T-helper 2 cell treated with Interferon-gamma antibody and Interleukin-4, amounts not matched to agents 5 μg/mL and 100 μg/mL, for 36 hours (primary cell): ENCODE results near the gene NF1.
"Not testable (repeated sequence)": the region's sequence is repeated elsewhere in the genome, so short reads cannot be mapped to it uniquely, and the experiment has no call there.

Experiments
- DNase-seq: peaks from one replicate; pipeline ENCODE4 v3.0.0; 2021; ENCODE audit warnings: low spot score
- H3K27ac Mint-ChIP-seq: one replicate; pipeline ENCODE4 v1.8.0; 2021; ENCODE audit warnings: mild to moderate bottlenecking, mixed read lengths
- H3K27me3 Mint-ChIP-seq: one replicate; pipeline ENCODE4 v1.8.0; 2021; ENCODE audit warnings: low read depth, mixed read lengths
- H3K36me3 Mint-ChIP-seq: one replicate; pipeline ENCODE4 v1.8.0; 2021; ENCODE audit warnings: low read depth, mixed read lengths
- H3K4me1 Mint-ChIP-seq: one replicate; pipeline ENCODE4 v1.8.0; 2021; ENCODE audit warnings: low read depth, mixed read lengths
- H3K4me3 Mint-ChIP-seq: one replicate; pipeline ENCODE4 v1.8.0; 2022; ENCODE audit warnings: mild to moderate bottlenecking, moderate library complexity, mixed read lengths
- H3K9me3 Mint-ChIP-seq: one replicate; pipeline ENCODE4 v1.8.0; 2021; ENCODE audit warnings: mixed read lengths

NF1 gene

GRCh38 chr17:31279401-31279800 lies 184.6 kb downstream of the NF1 start:
- Mint-ChIP-seq H3K27ac (no peak overlapping the region), H3K4me1 (peaks cover 2% of the 10 kb centered on the region), H3K9me3 (no peaks in the 10 kb centered on the region), H3K27me3 (no peaks in the 10 kb centered on the region), H3K4me3 (no peak overlapping the region), H3K36me3 (peaks cover 9% of the 10 kb centered on the region)
- no peak for DNase-seq

GRCh38 chr17:31281061-31281460 lies 186.3 kb downstream of the NF1 start:
- Mint-ChIP-seq H3K27me3 (no peaks in the 10 kb centered on the region), H3K36me3 (peaks cover 7% of the 10 kb centered on the region), H3K9me3 (no peaks in the 10 kb centered on the region), H3K27ac (no peak overlapping the region), H3K4me1 (no peaks in the 10 kb centered on the region), H3K4me3 (no peak overlapping the region)
- DNase-seq: no peak

- Mint-ChIP-seq H3K36me3 (peaks cover 13% of the 10 kb centered on the region), H3K27me3 (no peaks in the 10 kb centered on the region), H3K9me3 (no peaks in the 10 kb centered on the region), H3K27ac (no peak overlapping the region), H3K4me3 (no peak overlapping the region), H3K4me1 (peaks cover 2% of the 10 kb centered on the region)
- no peak for DNase-seq
These were observed 189.1 kb downstream of the NF1 start for GRCh38 chr17:31283841-31284240.

- Mint-ChIP-seq H3K27ac (no peak overlapping the region), H3K36me3 (peaks cover 13% of the 10 kb centered on the region), H3K27me3 (no peaks in the 10 kb centered on the region)
These were observed 191.8 kb downstream of the NF1 start for GRCh38 chr17:31286587-31286986.

GRCh38 chr17:31287932-31288331 lies 193.2 kb downstream of the NF1 start:
- peaks cover 10% of the 10 kb centered on the region for H3K36me3 Mint-ChIP-seq
- not testable (repeated sequence) for H3K4me1 Mint-ChIP-seq, H3K9me3 Mint-ChIP-seq, H3K27me3 Mint-ChIP-seq, H3K4me3 Mint-ChIP-seq, H3K27ac Mint-ChIP-seq, DNase-seq

More at GRCh38 chr17:31286587-31286986, 191.8 kb downstream of the NF1 start:
- H3K4me1 Mint-ChIP-seq: peaks cover 9% of the 10 kb centered on the region
- H3K4me3 Mint-ChIP-seq: no peak overlapping the region
- H3K9me3 Mint-ChIP-seq: no peaks in the 10 kb centered on the region
- DNase-seq: no peak

- Mint-ChIP-seq H3K27ac (no peak overlapping the region), H3K9me3 (no peaks in the 10 kb centered on the region), H3K36me3 (peaks cover 10% of the 10 kb centered on the region), H3K4me3 (no peak overlapping the region), H3K27me3 (no peaks in the 10 kb centered on the region), H3K4me1 (peaks cover 9% of the 10 kb centered on the region)
- no peak for DNase-seq
These were observed 195.0 kb downstream of the NF1 start for GRCh38 chr17:31289790-31290189.

- H3K27me3 Mint-ChIP-seq: no peaks in the 10 kb centered on the region
- H3K4me3 Mint-ChIP-seq: no peak overlapping the region
- no peaks in the 10 kb centered on the region for H3K9me3 Mint-ChIP-seq
- DNase-seq: no peak
- peaks cover 9% of the 10 kb centered on the region for H3K4me1 Mint-ChIP-seq
- H3K27ac Mint-ChIP-seq: no peak overlapping the region
- H3K36me3 Mint-ChIP-seq: peaks cover 13% of the 10 kb centered on the region
These were observed 197.0 kb downstream of the NF1 start for GRCh38 chr17:31291820-31292219.

- Mint-ChIP-seq H3K36me3 (peaks cover 6% of the 10 kb centered on the region), H3K4me3 (no peak overlapping the region), H3K4me1 (peaks cover 9% of the 10 kb centered on the region), H3K9me3 (no peaks in the 10 kb centered on the region), H3K27ac (no peak overlapping the region), H3K27me3 (no peaks in the 10 kb centered on the region)
- DNase-seq: no peak
These were observed 198.8 kb downstream of the NF1 start for GRCh38 chr17:31293581-31293980.

- Mint-ChIP-seq H3K36me3 (peaks cover 5% of the 10 kb centered on the region), H3K27ac (no peak overlapping the region), H3K4me3 (no peak overlapping the region), H3K9me3 (no peaks in the 10 kb centered on the region), H3K4me1 (peaks cover 8% of the 10 kb centered on the region), H3K27me3 (no peaks in the 10 kb centered on the region)
- DNase-seq: no peak
These were observed 199.5 kb downstream of the NF1 start for GRCh38 chr17:31294231-31294630.

- Mint-ChIP-seq H3K27ac (no peak overlapping the region), H3K9me3 (no peaks in the 10 kb centered on the region), H3K36me3 (peaks cover 5% of the 10 kb centered on the region), H3K4me1 (peaks cover 8% of the 10 kb centered on the region), H3K4me3 (no peak overlapping the region), H3K27me3 (no peaks in the 10 kb centered on the region)
- DNase-seq: no peak
These were observed 200.2 kb downstream of the NF1 start for GRCh38 chr17:31294820-31295488.

GRCh38 chr17:31295489-31295871 lies 200.7 kb downstream of the NF1 start:
- Mint-ChIP-seq H3K4me3 (no peak overlapping the region), H3K36me3 (peaks cover 5% of the 10 kb centered on the region), H3K9me3 (no peaks in the 10 kb centered on the region), H3K27ac (no peak overlapping the region), H3K4me1 (peaks cover 4% of the 10 kb centered on the region), H3K27me3 (no peaks in the 10 kb centered on the region)
- DNase-seq: no peak

- Mint-ChIP-seq H3K4me3 (no peak overlapping the region), H3K27me3 (no peaks in the 10 kb centered on the region), H3K9me3 (no peaks in the 10 kb centered on the region), H3K36me3 (peaks cover 5% of the 10 kb centered on the region), H3K4me1 (peaks cover 3% of the 10 kb centered on the region), H3K27ac (no peak overlapping the region)
- DNase-seq: no peak
These were observed 201.4 kb downstream of the NF1 start for GRCh38 chr17:31296142-31296541.

- H3K27ac Mint-ChIP-seq: no peak within 1 kb of the TSS
These were observed 202.3 kb downstream of the NF1 start, which contains the start of gene OMG for GRCh38 chr17:31297090-31297489. Gene OMG (minus strand): TSS chr17:31297239. CDS start chr17:31296331, 908 bp downstream.

GRCh38 chr17:31299624-31300023 lies 204.8 kb downstream of the NF1 start:
- no peak overlapping the region for H3K4me3 Mint-ChIP-seq
- H3K36me3 Mint-ChIP-seq: peaks cover 28% of the 10 kb centered on the region
- H3K9me3 Mint-ChIP-seq: peaks cover 4% of the 10 kb centered on the region
- H3K27ac Mint-ChIP-seq: no peak overlapping the region
- peaks cover 6% of the 10 kb centered on the region for H3K4me1 Mint-ChIP-seq
- no peaks in the 10 kb centered on the region for H3K27me3 Mint-ChIP-seq
- no peak for DNase-seq

More at GRCh38 chr17:31297090-31297489, 202.3 kb downstream of the NF1 start, which contains the start of gene OMG:
- H3K36me3 Mint-ChIP-seq: peaks cover 6% of the 10 kb centered on the region
- no peak within 1 kb of the TSS for H3K4me3 Mint-ChIP-seq
- H3K4me1 Mint-ChIP-seq: peaks cover 3% of the 10 kb centered on the region
- DNase-seq: no peak
- H3K27me3 Mint-ChIP-seq: no peaks in the 10 kb centered on the region
- H3K9me3 Mint-ChIP-seq: no peaks in the 10 kb centered on the region

GRCh38 chr17:31307640-31308039 lies 212.9 kb downstream of the NF1 start:
- Mint-ChIP-seq H3K27me3 (no peaks in the 10 kb centered on the region), H3K4me3 (peak overlapping the region; percentile 86), H3K36me3 (peaks cover 78% of the 10 kb centered on the region), H3K27ac (no peak overlapping the region), H3K4me1 (peaks cover 50% of the 10 kb centered on the region), H3K9me3 (peaks cover 10% of the 10 kb centered on the region)
- DNase-seq: no peak
